ENCODE data around the gene LNP1. TPM values are rescaled to one million over a fixed set of nuclear protein-coding genes. Genes with fewer than 3 reads are reported as not detected.

LNP1 gene
- total RNA-seq, 2 experiments from 2014 or later, result 0.47 to 0.70 TPM

- H3K36me3 Mint-ChIP-seq (ENCODE audit: low read depth), result no peaks in the 10 kb centered on the region
- Histone ChIP-seq H3K36me3 (ENCODE audit: insufficient read depth, low read length) (no peaks in the 10 kb centered on the region), H3K4me3 (ENCODE audit: low read length) (no peak overlapping the region), H3K27me3 (ENCODE audit: control insufficient read depth in 1 of 2, insufficient read depth in 2 of 2, low read length in 2 of 2) (peaks cover 16 to 18% of the 10 kb centered on the region in 2 experiments), H3K27ac (ENCODE audit: low read depth in 1 of 2, low read length in 2 of 2) (no peak overlapping the region), H3K9me3 (ENCODE audit: control insufficient read depth in 1 of 2, insufficient read depth in 1 of 2, low read length in 2 of 2) (no peaks in the 10 kb centered on the region), H3K4me1 (ENCODE audit: insufficient read depth, low read length) (no peaks in the 10 kb centered on the region)
- H3K4me1 Mint-ChIP-seq (ENCODE audit: low read depth), result no peaks in the 10 kb centered on the region
- ChIA-PET POLR2A (no interaction called here), CTCF (no interaction called here)
- ATAC-seq (ENCODE audit: poor library complexity) (no peak), DNase-seq (no peak)
- H3K27ac Mint-ChIP-seq, result no peak overlapping the region
- intact Hi-C loops (cut with DNase I, micrococcal nuclease), result no loop called here
- no peaks in the 10 kb centered on the region for H3K9me3 Mint-ChIP-seq
- TF ChIP-seq CTCF (IDR thresholded peaks at IDR 0.05), result no peak
- H3K27me3 Mint-ChIP-seq, result peaks cover 53% of the 10 kb centered on the region
- H3K4me3 Mint-ChIP-seq, result no peak overlapping the region
Measured at GRCh38 chr3:100503448-100503847, 102.1 kb downstream of the LNP1 start.

Other genes starting within 250 kb of the LNP1 start
- 10 to 100 TPM; 31.8 to 34.8 TPM for gene TBC1D23, start 140.5 kb upstream of the LNP1 start, total RNA-seq
- gene NIT2, start 66.8 kb upstream of the LNP1 start, total RNA-seq, result 10 to 100 TPM; 18.6 to 21.4 TPM
- 10 to 100 TPM; 20.9 to 21.6 TPM for gene TOMM70, start 450 bp upstream of the LNP1 start, total RNA-seq
- gene TMEM45A, start 91.1 kb downstream of the LNP1 start, total RNA-seq, result under 1 TPM in 1 of 2 experiments, not detected in 1; 0.08 TPM
- not detected for gene ADGRG7, start 208.1 kb downstream of the LNP1 start, total RNA-seq

Data from CD4-positive, alpha-beta T cell (primary cell).